ENCODE measurements around the gene TMOD4. TPM values are rescaled to one million over a fixed set of nuclear protein-coding genes. Genes with fewer than 3 reads are reported as not detected.

Gene TMOD4
- total and polyA plus RNA-seq, 8 donors, result 0.47 to 0.81 (median 0.56) TPM; not detected in 4

- no peak for FAIRE-seq
- 89 to 90% methylated on average over 22 of the region's 22 CpGs for WGBS, 2 donors
Measured at GRCh38 chr1:151158751-151159251, 17.0 kb downstream of the TMOD4 start.

GRCh38 chr1:151158326-151158725 is 17.5 kb downstream of the TMOD4 start:
- peaks cover 0 to 21% (median 0%) of the 10 kb centered on the region in 3 donors for H3K36me3 ChIP-seq
- H3K4me3 ChIP-seq, result no peak overlapping the region
- intact Hi-C loops (cut with DNase I), result loop anchor here in 2 of 3 donors (10.0 kb wide), 2 partner anchors 64 to 134 kb away; no protein-coding TSS in a partner anchor
- no peak for TF ChIP-seq CTCF (IDR thresholded peaks at IDR 0.05)
- WGBS, 2 donors, result 81 to 90% methylated on average over 5 of the region's 5 CpGs
- H3K27me3 ChIP-seq, result no peaks in the 10 kb centered on the region
- H3K4me1 ChIP-seq, result no peaks in the 10 kb centered on the region
- no peak overlapping the region for H3K27ac ChIP-seq
- DNase-seq (no peak), FAIRE-seq (no peak), ATAC-seq (no peak)
- H3K9me3 ChIP-seq, result no peaks in the 10 kb centered on the region

More at GRCh38 chr1:151158751-151159251, 17.0 kb downstream of the TMOD4 start:
- TF ChIP-seq CTCF (IDR thresholded peaks at IDR 0.05), result no peak
- DNase-seq (peak in 1 of 6 donors; percentile 68), ATAC-seq (no peak)
- Histone ChIP-seq H3K9me3 (no peaks in the 10 kb centered on the region), H3K36me3 (peaks cover 0 to 21% (median 0%) of the 10 kb centered on the region in 3 donors), H3K4me3 (no peak overlapping the region), H3K27me3 (no peaks in the 10 kb centered on the region), H3K4me1 (no peaks in the 10 kb centered on the region), H3K27ac (no peak overlapping the region)
- intact Hi-C loops (cut with DNase I), result loop anchor here in 2 of 3 donors (10.0 kb wide), 2 partner anchors 64 to 134 kb away; no protein-coding TSS in a partner anchor

GRCh38 chr1:151157067-151157531 is 18.7 kb downstream of the TMOD4 start:
- WGBS, 2 donors, result 82 to 89% methylated on average over 6 of the region's 6 CpGs
- Histone ChIP-seq H3K4me3 (peak overlapping the region in 1 of 4 donors; percentile 26), H3K36me3 (peaks cover 0 to 21% (median 0%) of the 10 kb centered on the region in 3 donors), H3K4me1 (no peaks in the 10 kb centered on the region), H3K27me3 (no peaks in the 10 kb centered on the region), H3K9me3 (no peaks in the 10 kb centered on the region), H3K27ac (peak overlapping the region in 1 of 4 donors; percentile 15)
- no peak for TF ChIP-seq CTCF (IDR thresholded peaks at IDR 0.05)
- intact Hi-C loops (cut with DNase I), result loop anchor here in 2 of 3 donors (10.0 kb wide), 2 partner anchors 62 to 132 kb away; no protein-coding TSS in a partner anchor
- FAIRE-seq (no peak), ATAC-seq (peak in 2 of 4 donors; percentile 16 to 47), DNase-seq (no peak)

- no peaks in the 10 kb centered on the region for H3K27me3 ChIP-seq
- TF ChIP-seq CTCF (IDR thresholded peaks at IDR 0.05), result no peak
- ATAC-seq (peak; percentile 12 to 76 (median 56)), DNase-seq (peak in 1 of 6 donors; percentile 43), FAIRE-seq (no peak)
- H3K9me3 ChIP-seq, result no peaks in the 10 kb centered on the region
- peak within 1 kb of the TSS in 1 of 4 donors; percentile 26 for H3K4me3 ChIP-seq
- 59 to 66% methylated on average over 4 of the region's 4 CpGs for WGBS, 2 donors
- peaks cover 0 to 21% (median 0%) of the 10 kb centered on the region in 3 donors for H3K36me3 ChIP-seq
- intact Hi-C loops (cut with DNase I), result loop anchor here in 2 of 3 donors (10.0 kb wide), 2 partner anchors 62 to 132 kb away; no protein-coding TSS in a partner anchor
- H3K27ac ChIP-seq, result peak within 1 kb of the TSS in 1 of 4 donors; percentile 15
- no peaks in the 10 kb centered on the region for H3K4me1 ChIP-seq
Measured at GRCh38 chr1:151156515-151156819, 19.3 kb downstream of the TMOD4 start, which contains the start of gene TNFAIP8L2. TNFAIP8L2 (plus strand) TSS chr1:151156649; CDS start chr1:151158698, 2,049 bp downstream.

- intact Hi-C loops (cut with DNase I), result no loop called here
- ATAC-seq, result no peak
- H3K27me3 ChIP-seq, result no peaks in the 10 kb centered on the region
- TF ChIP-seq CTCF (IDR thresholded peaks at IDR 0.05), result no peak
- DNase-seq, result no peak
- peaks cover 0 to 6% (median 0%) of the 10 kb centered on the region in 3 donors for H3K4me1 ChIP-seq
- no peak overlapping the region for H3K27ac ChIP-seq
- no peak overlapping the region for H3K4me3 ChIP-seq
- H3K36me3 ChIP-seq, result no peaks in the 10 kb centered on the region
- no peak for FAIRE-seq
- 85 to 94% methylated on average over 2 of the region's 2 CpGs for WGBS, 2 donors
- no peaks in the 10 kb centered on the region for H3K9me3 ChIP-seq
Measured at GRCh38 chr1:151147665-151148064, 28.1 kb downstream of the TMOD4 start.

Measured in pancreas (tissue), 10 donors.